K562 (cell line): ENCODE measurements around the gene DNM1. TPM values are rescaled to one million over a fixed set of nuclear protein-coding genes. Genes with fewer than 3 reads are reported as not detected.

Experiments used
- ATAC-seq: fragments of 200-7000 bp; cut with Tn5 transposase; 3 replicates; pipeline ENCODE4 v1.9.1; 2020; ENCODE audit warnings: moderate library complexity
- BruUV-seq: library from RNA; stranded (reverse); fragments of 400-500 nt; replicated peaks from 2 replicates; lab custom pipeline; 2021; lab: Mats Ljungman, UMichigan
- CTCF ChIA-PET: fragments of 300-600 bp; formaldehyde crosslinking; extraction: SDS; loops from one replicate; lab custom pipeline; 2021; ENCODE audit warnings: low intra/inter-chr PET ratio; lab: Yijun Ruan, JAX
- POLR2A ChIA-PET: fragments of 300-600, 350-650 bp; sonication (Branson Sonifier 250); formaldehyde crosslinking; extraction: SDS; loops from one replicate; lab custom pipeline; 2021; ENCODE audit warnings: antibody characterized with exemption, inconsistent platforms; lab: Yijun Ruan, JAX
- DNase-seq, 4 experiments: peaks; one replicate each; pipeline versions ENCODE4 v3.0.0 to v3.0.0-alpha.2; 2011 to 2018; ENCODE audit warnings: low spot score in 3 of 4, mixed read lengths in 3 of 4; ENCODE audit errors: extremely low read depth in 1 of 4
- FAIRE-seq: peaks from 2 replicates; lab custom pipeline; 2011; peaks lifted over from hg19 to GRCh38; lab: Jason Lieb, UNC
- H2AFZ ChIP-seq: 2 replicates; pipeline ENCODE4 v1.6.0; 2011; ENCODE audit warnings: low read depth, low read length, control low read depth, inconsistent platforms
- H3K27ac ChIP-seq: fragments of 200-600 bp; 3 replicates; pipeline ENCODE4 v1.8.0; 2011; ENCODE audit warnings: low read depth, mild to moderate bottlenecking, control low read depth, inconsistent platforms, low read length, moderate library complexity, mixed read lengths; ENCODE audit errors: extremely low read depth
- H3K27me3 ChIP-seq, 2 experiments: fragments of 300-600 bp in 1 of 2; 2 replicates in 1 of 2; 3 replicates in 1 of 2; pipeline versions ENCODE4 v1.6.0 to v1.8.0; 2011; ENCODE audit warnings: inconsistent platforms in 2 of 2, low read length in 2 of 2, mild to moderate bottlenecking in 1 of 2, mixed read lengths in 1 of 2, moderate library complexity in 1 of 2; ENCODE audit not compliant: control insufficient read depth in 2 of 2, insufficient read depth in 2 of 2
- H3K36me3 ChIP-seq: fragments of 300-600 bp; 3 replicates; pipeline ENCODE4 v1.8.0; 2011; ENCODE audit warnings: mild to moderate bottlenecking, low read length, inconsistent platforms; ENCODE audit not compliant: control insufficient read depth, insufficient read depth
- H3K4me1 ChIP-seq, 2 experiments: fragments of 200-600 bp in 1 of 2; replicated peaks in 1 of 2; 2 replicates in 1 of 2; 3 replicates in 1 of 2; pipeline versions ENCODE4 v1.5.1 to v1.8.0; 2011; ENCODE audit warnings: inconsistent platforms in 2 of 2, low read length in 2 of 2, mild to moderate bottlenecking in 1 of 2, mixed read lengths in 1 of 2, moderate library complexity in 1 of 2; ENCODE audit not compliant: control insufficient read depth in 2 of 2, insufficient read depth in 2 of 2
- H3K4me2 ChIP-seq: 2 replicates; pipeline ENCODE4 v1.6.1; 2011; ENCODE audit warnings: low read length, control low read depth, inconsistent platforms, mixed read lengths; ENCODE audit not compliant: insufficient read depth
- H3K4me3 ChIP-seq: fragments of 200-600 bp; sonication (generic), shearing (Covaris generic); 2 replicates; pipeline ENCODE4 v1.5.1; 2016; ENCODE audit warnings: control low read depth, inconsistent platforms
- H3K79me2 ChIP-seq: fragments of 200-600 bp; 3 replicates; pipeline ENCODE4 v1.8.0; 2011; ENCODE audit warnings: low read length, inconsistent platforms; ENCODE audit not compliant: control insufficient read depth, insufficient read depth
- H3K9ac ChIP-seq, 2 experiments: 2 replicates each; pipeline versions ENCODE4 v1.6.0 to v1.6.1; 2011; ENCODE audit warnings: low read depth in 2 of 2, low read length in 2 of 2, control low read depth in 1 of 2, inconsistent platforms in 1 of 2, mild to moderate bottlenecking in 1 of 2, mixed read lengths in 1 of 2; ENCODE audit not compliant: insufficient read depth in 1 of 2
- H3K9me1 ChIP-seq: one replicate; pipeline ENCODE4 v1.6.0; 2011; ENCODE audit warnings: inconsistent platforms, mild to moderate bottlenecking, low read length, moderate library complexity; ENCODE audit not compliant: control insufficient read depth, insufficient read depth
- H3K9me3 ChIP-seq: replicated peaks from 2 replicates; pipeline ENCODE4 v1.5.1; 2011; ENCODE audit warnings: low read depth, low read length, inconsistent platforms; ENCODE audit not compliant: control insufficient read depth, insufficient read depth
- H4K20me1 ChIP-seq: replicated peaks from 2 replicates; pipeline ENCODE4 v1.6.1; 2011; ENCODE audit warnings: low read length, inconsistent platforms, mixed read lengths; ENCODE audit not compliant: control insufficient read depth, insufficient read depth
- ARNT ChIP-seq, 2 experiments: fragments of 450-650 bp; IDR thresholded peaks; 2 replicates each; pipeline ENCODE4 v1.6.1; 2016; ENCODE audit warnings: mild to moderate bottlenecking in 1 of 2
- BRCA1 ChIP-seq, 2 experiments: fragments of 450-650 bp in 1 of 2; sonication (generic) in 1 of 2; formaldehyde crosslinking in 1 of 2; IDR thresholded peaks; 2 replicates each; pipeline versions ENCODE4 v1.5.0 to v1.6.1; 2017 to 2020; ENCODE audit warnings: mild to moderate bottlenecking in 1 of 2, missing genetic modification reagents in 1 of 2
- CHCHD3 ChIP-seq: fragments of 250-450 bp; sonication (Bioruptor Pico); IDR thresholded peaks from 2 replicates; pipeline ENCODE4 v2.1.2; 2022; ENCODE audit warnings: mild to moderate bottlenecking
- IFI16 ChIP-seq: fragments of 250-450 bp; sonication (Bioruptor Pico); IDR thresholded peaks from 2 replicates; pipeline ENCODE4 v2.1.2; 2022; ENCODE audit warnings: mild to moderate bottlenecking, inconsistent platforms
- MYNN ChIP-seq, 2 experiments: sonication (generic); formaldehyde crosslinking in 1 of 2; IDR thresholded peaks; 2 replicates each; pipeline versions ENCODE4 v1.5.0 to v1.6.1; 2016 to 2020; ENCODE audit warnings: antibody characterized with exemption in 1 of 2, missing genetic modification reagents in 1 of 2
- PURB ChIP-seq: sonication (generic); formaldehyde crosslinking; IDR thresholded peaks from 2 replicates; pipeline ENCODE4 v1.9.0; 2021; ENCODE audit warnings: low read depth, mild to moderate bottlenecking, missing genetic modification reagents
- RB1 ChIP-seq: fragments of 450-650 bp; IDR thresholded peaks from 2 replicates; pipeline ENCODE4 v1.6.1; 2017; ENCODE audit warnings: low read depth, mild to moderate bottlenecking
- RBM14 ChIP-seq: fragments of 200-400 bp; formaldehyde crosslinking; IDR thresholded peaks from 2 replicates; pipeline ENCODE4 v1.6.1; 2018; ENCODE audit warnings: low read depth, mild to moderate bottlenecking, low read length, moderate library complexity, borderline replicate concordance; ENCODE audit not compliant: insufficient read depth
- RBM25 ChIP-seq: fragments of 200-400 bp; formaldehyde crosslinking; IDR thresholded peaks from 2 replicates; pipeline ENCODE4 v1.6.1; 2018; ENCODE audit warnings: low read length, low read depth, moderate library complexity; ENCODE audit not compliant: severe bottlenecking
- RFX1 ChIP-seq: fragments of 450-650 bp; IDR thresholded peaks from 2 replicates; pipeline ENCODE4 v1.6.1; 2016; ENCODE audit warnings: mild to moderate bottlenecking, moderate library complexity
- TAF1 ChIP-seq: IDR thresholded peaks from 2 replicates; pipeline ENCODE4 v1.6.1; 2011; ENCODE audit warnings: mild to moderate bottlenecking, low read length, moderate library complexity; ENCODE audit not compliant: insufficient read depth, control insufficient read depth, severe bottlenecking; ENCODE audit errors: extremely low read depth
- TEAD2 ChIP-seq: fragments of 450-650 bp; IDR thresholded peaks from 2 replicates; pipeline ENCODE4 v1.6.1; 2016; ENCODE audit warnings: missing genetic modification characterization, control low read depth, missing compliant biosample characterization
- ZBTB12 ChIP-seq: fragments of 250-450 bp; sonication (Bioruptor Pico); IDR thresholded peaks from 2 replicates; pipeline ENCODE4 v1.4.0; 2020
- ZC3H4 ChIP-seq: sonication (generic); formaldehyde crosslinking; IDR thresholded peaks from 2 replicates; pipeline ENCODE4 v1.9.0; 2021; ENCODE audit warnings: missing genetic modification reagents, borderline replicate concordance
- ZNF609 ChIP-seq: sonication (generic); formaldehyde crosslinking; IDR thresholded peaks from 2 replicates; pipeline ENCODE4 v1.8.1; 2023; ENCODE audit warnings: missing genetic modification reagents, mild to moderate bottlenecking, borderline replicate concordance
- WGBS: fragments of 100-300 bp; shearing (Covaris generic); methylation state at CpG from one replicate; pipeline ENCODE4 v1.1.6; 2016; ENCODE audit warnings: low coverage, mixed read lengths; ENCODE audit not compliant: insufficient coverage; ENCODE audit errors: missing lambda C conversion rate; 5-methylcytosine and 5-hydroxymethylcytosine counted together
- in situ Hi-C: fragments of 300-500 bp; cut with MboI; formaldehyde crosslinking; loops from 4 replicates; pipeline ENCODE4 v1.15.0; 2018; ENCODE audit warnings: inconsistent platforms, mixed read lengths
- intact Hi-C: fragments of 100-400 bp; cut with micrococcal nuclease; formaldehyde crosslinking; loops from 2 replicates; pipeline ENCODE4 v1.14.2; 2022
- polyA plus RNA-seq, 8 experiments: library from polyadenylated mRNA; depleted of rRNA in 4 of 8; stranded (reverse) in 5 of 8; unstranded in 3 of 8; fragments of >200 nt; fragmentation: Nextera tagmentation in 2 of 8; fragmentation: Illumina TruSeq in 1 of 8; extraction: Ambion mirVana in 2 of 8; extraction: Trizol in 1 of 8; gene quantifications; 2 replicates each; pipeline versions ENCODE4 v1.2.1 to v1.2.3, GENCODE V29; 2011 to 2014; ENCODE audit warnings: inconsistent platforms in 1 of 8, missing spikeins in 1 of 8
- total RNA-seq, 7 experiments: library from RNA; depleted of rRNA in 6 of 7; stranded (reverse); fragments of >200 nt in 6 of 7; fragmentation: Illumina TruSeq in 2 of 7; extraction: Trizol in 2 of 7; gene quantifications; 2 replicates each; pipeline versions ENCODE4 v1.2.1 to v1.2.3, GENCODE V29; 2011 to 2021; ENCODE audit warnings: low replicate concordance in 1 of 7

DNM1 gene
- total and polyA plus RNA-seq, 9 of the 15 experiments (the other 6 are each of a cell fraction or from before 2014, with no cell fraction given) = 0.39 to 23.1 (median 9.1) TPM

DNA sequence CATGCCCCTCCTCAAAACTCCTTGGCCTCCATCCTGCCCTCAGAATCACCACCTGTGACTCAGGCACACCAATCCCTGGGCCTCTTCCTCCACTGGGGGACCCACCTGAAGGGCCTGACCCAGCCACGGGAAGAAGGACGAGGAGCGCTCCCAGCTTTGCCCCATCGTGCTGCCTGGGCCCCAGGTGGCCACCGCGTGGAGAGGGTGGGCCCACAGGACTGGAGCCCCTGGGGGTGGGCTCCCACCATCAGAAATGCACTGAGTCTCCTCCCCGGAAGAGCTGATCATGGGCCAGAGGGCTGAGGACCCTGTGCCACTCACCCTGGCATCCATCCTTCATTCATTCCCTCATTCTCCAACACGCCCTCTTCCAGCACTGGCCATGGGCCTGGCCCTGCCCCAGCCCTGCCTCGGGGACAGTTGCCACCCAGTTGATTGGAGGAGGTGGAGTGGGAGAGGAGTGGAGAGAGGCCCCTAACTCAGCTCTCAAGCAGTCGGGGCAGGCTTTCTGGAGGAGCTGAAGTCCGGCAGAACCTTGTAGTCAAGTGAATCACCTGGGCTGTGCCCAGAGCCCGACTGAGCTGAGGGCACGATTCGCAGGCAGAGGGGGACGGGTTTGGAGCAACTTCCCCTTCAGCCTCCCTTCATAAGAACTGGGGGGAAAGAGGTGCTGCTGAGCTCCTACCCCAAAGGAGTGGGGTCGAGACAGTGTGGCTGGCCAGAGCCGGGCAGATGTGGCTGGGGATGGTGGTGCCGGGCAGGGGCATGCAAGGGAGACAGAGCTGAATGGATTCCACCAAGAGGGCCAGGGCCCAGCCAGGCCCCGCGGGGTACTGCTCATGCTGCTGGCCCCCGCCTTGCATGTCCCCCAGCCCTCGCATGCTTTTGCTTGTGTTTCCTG lies 29.6 kb downstream of the DNM1 start:
- CTCF ChIA-PET = no interaction called here
- peak overlapping the region in 1 of 2 experiments; percentile 0; a peak in 2 of 4 replicates for H3K9ac ChIP-seq
- H2AFZ ChIP-seq = no peak overlapping the region
- peaks cover 33 to 49% of the 10 kb centered on the region in 2 experiments for H3K27me3 ChIP-seq
- BruUV-seq = no TSS peak
- DNase-seq = no peak
- no peak for FAIRE-seq
- no peak overlapping the region for H3K4me2 ChIP-seq
- H3K79me2 ChIP-seq = no peaks in the 10 kb centered on the region
- 19% methylated on average over 22 of the region's 22 CpGs for WGBS
- ATAC-seq = peak; percentile 17
- POLR2A ChIA-PET = interaction anchor here (0.8 to 1.6 kb wide), 9 partner anchors 8 to 59 kb away, joined by 3 to 11 read pairs (median 4); no protein-coding TSS in a partner anchor
- H3K9me1 ChIP-seq = no peaks in the 10 kb centered on the region
- H3K9me3 ChIP-seq = no peaks in the 10 kb centered on the region
- H3K36me3 ChIP-seq = no peaks in the 10 kb centered on the region
- no peaks in the 10 kb centered on the region for H4K20me1 ChIP-seq
- in situ Hi-C loops = no loop called here
- H3K4me3 ChIP-seq = no peak overlapping the region
- peaks cover 0 to 18% of the 10 kb centered on the region in 2 experiments; a peak in 2 of 5 replicates for H3K4me1 ChIP-seq
- intact Hi-C loops = no loop called here
- no peak overlapping the region for H3K27ac ChIP-seq
- no peak for TF ChIP-seq RB1
- TF ChIP-seq ZC3H4 = peak; percentile 44; the same call in 1 of the 2 replicates
- no peak for TF ChIP-seq TAF1
- TF ChIP-seq ZNF609 (CRISPR knock-in tag) = no peak
- no peak for TF ChIP-seq CHCHD3
- TF ChIP-seq PURB (CRISPR knock-in tag) = no peak
- TF ChIP-seq IFI16 (CRISPR knock-in tag) = no peak
- TF ChIP-seq RBM14 = no peak
- TF ChIP-seq ARNT (IDR thresholded peaks at IDR 0.05) = no peak
- no peak for TF ChIP-seq BRCA1 (IDR thresholded peaks at IDR 0.05)
- TF ChIP-seq BRCA1 (CRISPR knock-in tag; IDR thresholded peaks at IDR 0.05) = 0 out of 2 replicates have a peak, but pooled peaks have one; percentile 35
- TF ChIP-seq TEAD2 (tag) = no peak
- no peak for TF ChIP-seq RBM25
- no peak for TF ChIP-seq RFX1
- TF ChIP-seq ZBTB12 (CRISPR knock-in tag) = no peak
- 0 out of 2 replicates have a peak, but pooled peaks have one; percentile 20 for TF ChIP-seq MYNN (IDR thresholded peaks at IDR 0.05)
- TF ChIP-seq MYNN (CRISPR knock-in tag; IDR thresholded peaks at IDR 0.05) = no peak
